MM.1S (cell line): ENCODE data around the gene RAPGEF2.
A peak's percentile ranks its signal among the peaks of the same experiment; 100 is the strongest.

Source experiments
- DNase-seq: peaks from one replicate; pipeline ENCODE4 v3.0.0-alpha.2; 2015
- H2AFZ ChIP-seq: fragments of 300-600 bp; sonication (generic); 2 replicates; pipeline ENCODE4 v1.6.0; 2016; ENCODE audit warnings: antibody characterized with exemption, low read length
- H3F3A ChIP-seq: fragments of 300-600 bp; sonication (generic); 2 replicates; pipeline ENCODE4 v1.6.1; 2016; ENCODE audit warnings: mild to moderate bottlenecking, antibody characterized with exemption, low read length, moderate library complexity, mixed read lengths; ENCODE audit not compliant: insufficient read depth
- H3K27ac ChIP-seq: fragments of 300-600 bp; sonication (generic); 2 replicates; pipeline ENCODE4 v1.5.1; 2016; ENCODE audit warnings: mild to moderate bottlenecking, low read length
- H3K27me3 ChIP-seq: fragments of 300-600 bp; sonication (generic); replicated peaks from 2 replicates; pipeline ENCODE4 v1.6.0; 2016; ENCODE audit warnings: low read length; ENCODE audit not compliant: insufficient read depth
- H3K36me3 ChIP-seq: fragments of 300-600 bp; sonication (generic); replicated peaks from 2 replicates; pipeline ENCODE4 v1.6.1; 2016; ENCODE audit warnings: mild to moderate bottlenecking, low read length, mixed read lengths; ENCODE audit not compliant: insufficient read depth
- H3K4me1 ChIP-seq: fragments of 300-600 bp; sonication (generic); 2 replicates; pipeline ENCODE4 v1.6.1; 2016; ENCODE audit warnings: low read length, mixed read lengths
- H3K4me2 ChIP-seq: fragments of 300-600 bp; sonication (generic); 2 replicates; pipeline ENCODE4 v1.6.0; 2016; ENCODE audit warnings: low read depth, low read length
- H3K4me3 ChIP-seq: fragments of 300-600 bp; sonication (generic); 2 replicates; pipeline ENCODE4 v1.5.1; 2016; ENCODE audit warnings: low read length, mixed read lengths
- H3K79me2 ChIP-seq: fragments of 300-600 bp; sonication (generic); 2 replicates; pipeline ENCODE4 v1.6.1; 2016; ENCODE audit warnings: mixed run types, low read length, mixed read lengths
- H3K9ac ChIP-seq: fragments of 300-600 bp; sonication (generic); 2 replicates; pipeline ENCODE4 v1.6.1; 2016; ENCODE audit warnings: low read length, mixed read lengths
- H3K9me2 ChIP-seq: fragments of 300-600 bp; sonication (generic); replicated peaks from 2 replicates; pipeline ENCODE4 v1.6.1; 2016; ENCODE audit warnings: mild to moderate bottlenecking, low read length, mixed read lengths; ENCODE audit not compliant: insufficient read depth
- H3K9me3 ChIP-seq: fragments of 300-600 bp; sonication (generic); replicated peaks from 2 replicates; pipeline ENCODE4 v1.6.1; 2016; ENCODE audit warnings: mild to moderate bottlenecking, low read length, mixed read lengths; ENCODE audit not compliant: insufficient read depth
- H4K20me1 ChIP-seq: fragments of 300-600 bp; sonication (generic); 2 replicates; pipeline ENCODE4 v1.6.1; 2016; ENCODE audit warnings: mild to moderate bottlenecking, low read length, moderate library complexity, mixed read lengths; ENCODE audit not compliant: insufficient read depth
- EZH2 ChIP-seq: fragments of 300-600 bp; sonication (generic); optimal IDR thresholded peaks from 2 replicates; pipeline ENCODE3; 2017; ENCODE audit warnings: low read depth, mild to moderate bottlenecking, antibody characterized with exemption, low read length, mixed read lengths
- EZH2phosphoT487 ChIP-seq: fragments of 300-600 bp; sonication (generic); IDR thresholded peaks from 2 replicates; pipeline ENCODE4 v1.6.1; 2018; ENCODE audit warnings: antibody characterized with exemption, low read length
- TF ChIP-seq, protein P1 (sequence below): fragments of 300-600 bp; sonication (generic); IDR thresholded peaks from 2 replicates; pipeline ENCODE4 v1.5.1; 2016; ENCODE audit warnings: antibody characterized with exemption, low read length, mixed read lengths

Gene RAPGEF2

DNA sequence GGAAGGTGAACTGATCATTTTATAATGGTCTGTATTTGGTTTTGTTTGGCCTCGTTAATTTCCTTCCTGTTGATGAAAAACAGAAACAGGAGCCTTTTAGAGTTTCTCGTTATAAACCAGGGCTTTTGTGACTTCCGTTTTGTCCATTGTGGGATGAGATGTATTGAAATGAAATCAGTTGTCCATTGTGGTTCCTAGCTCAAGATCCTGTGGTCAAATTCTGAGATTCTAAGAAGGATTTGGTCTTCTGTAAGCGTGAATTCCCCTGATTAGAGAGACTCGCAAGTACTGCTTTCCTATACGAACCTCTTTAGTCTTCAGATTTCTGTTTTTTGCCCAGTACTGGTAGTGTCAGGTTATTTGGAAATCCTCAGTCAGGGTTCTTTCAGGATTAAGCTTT lies 101.7 kb downstream of the RAPGEF2 start:
- peaks cover 13% of the 10 kb centered on the region for H3K4me1 ChIP-seq
- H3K27ac ChIP-seq, result no peak overlapping the region
- H3K9me2 ChIP-seq, result no peaks in the 10 kb centered on the region
- H3K79me2 ChIP-seq, result no peaks in the 10 kb centered on the region
- H3K4me2 ChIP-seq, result no peak overlapping the region
- no peak for DNase-seq
- peaks cover 10% of the 10 kb centered on the region; the same call in 1 of the 2 replicates for H3F3A ChIP-seq
- no peaks in the 10 kb centered on the region for H3K9me3 ChIP-seq
- no peak overlapping the region for H3K4me3 ChIP-seq
- peaks cover 7% of the 10 kb centered on the region; the same call in 1 of the 2 replicates for H3K27me3 ChIP-seq
- H3K9ac ChIP-seq, result no peak overlapping the region
- H3K36me3 ChIP-seq, result no peaks in the 10 kb centered on the region
- TF ChIP-seq, protein P1, sequence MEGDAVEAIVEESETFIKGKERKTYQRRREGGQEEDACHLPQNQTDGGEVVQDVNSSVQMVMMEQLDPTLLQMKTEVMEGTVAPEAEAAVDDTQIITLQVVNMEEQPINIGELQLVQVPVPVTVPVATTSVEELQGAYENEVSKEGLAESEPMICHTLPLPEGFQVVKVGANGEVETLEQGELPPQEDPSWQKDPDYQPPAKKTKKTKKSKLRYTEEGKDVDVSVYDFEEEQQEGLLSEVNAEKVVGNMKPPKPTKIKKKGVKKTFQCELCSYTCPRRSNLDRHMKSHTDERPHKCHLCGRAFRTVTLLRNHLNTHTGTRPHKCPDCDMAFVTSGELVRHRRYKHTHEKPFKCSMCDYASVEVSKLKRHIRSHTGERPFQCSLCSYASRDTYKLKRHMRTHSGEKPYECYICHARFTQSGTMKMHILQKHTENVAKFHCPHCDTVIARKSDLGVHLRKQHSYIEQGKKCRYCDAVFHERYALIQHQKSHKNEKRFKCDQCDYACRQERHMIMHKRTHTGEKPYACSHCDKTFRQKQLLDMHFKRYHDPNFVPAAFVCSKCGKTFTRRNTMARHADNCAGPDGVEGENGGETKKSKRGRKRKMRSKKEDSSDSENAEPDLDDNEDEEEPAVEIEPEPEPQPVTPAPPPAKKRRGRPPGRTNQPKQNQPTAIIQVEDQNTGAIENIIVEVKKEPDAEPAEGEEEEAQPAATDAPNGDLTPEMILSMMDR, result no peak
- TF ChIP-seq EZH2phosphoT487 (no peak), EZH2 (no peak)
- H2AFZ ChIP-seq, result no peak overlapping the region
- 0 out of 2 replicates have a peak, but pooled peaks cover 5% of the 10 kb centered on the region for H4K20me1 ChIP-seq

DNA sequence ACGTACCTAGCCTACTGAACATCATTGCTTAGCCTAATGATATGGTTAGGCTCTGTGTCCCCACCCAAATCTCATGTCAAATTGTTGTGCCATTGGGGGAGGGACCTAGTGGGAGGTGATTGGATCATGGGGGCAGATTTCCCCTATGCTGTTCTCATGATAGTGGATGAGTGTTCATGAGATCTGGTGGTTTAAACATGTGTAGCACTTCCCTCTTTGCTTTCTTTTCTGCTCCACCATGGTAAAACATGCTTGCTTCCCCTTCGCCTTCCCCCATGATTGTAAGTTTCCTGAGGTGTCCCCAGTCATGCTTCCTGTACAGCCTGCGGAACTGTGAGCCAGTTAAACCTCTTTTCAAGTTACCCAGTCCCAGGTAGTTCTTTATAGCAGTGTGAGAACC lies 102.6 kb downstream of the RAPGEF2 start:
- no peaks in the 10 kb centered on the region for H3K9me3 ChIP-seq
- H3K9me2 ChIP-seq, result no peaks in the 10 kb centered on the region
- H3K4me2 ChIP-seq, result no peak overlapping the region
- H3K79me2 ChIP-seq, result no peaks in the 10 kb centered on the region
- no peaks in the 10 kb centered on the region for H3K36me3 ChIP-seq
- peaks cover 13% of the 10 kb centered on the region for H3K4me1 ChIP-seq
- H3K9ac ChIP-seq, result no peak overlapping the region
- H3F3A ChIP-seq, result peaks cover 10% of the 10 kb centered on the region; the same call in 1 of the 2 replicates
- DNase-seq, result no peak
- no peak overlapping the region for H2AFZ ChIP-seq
- H3K27me3 ChIP-seq, result peaks cover 7% of the 10 kb centered on the region; the same call in 1 of the 2 replicates
- no peak overlapping the region for H3K4me3 ChIP-seq
- 0 out of 2 replicates have a peak, but pooled peaks cover 5% of the 10 kb centered on the region for H4K20me1 ChIP-seq
- H3K27ac ChIP-seq, result no peak overlapping the region
- TF ChIP-seq EZH2phosphoT487 (no peak), EZH2 (no peak)
- TF ChIP-seq, protein P1, result no peak

DNA sequence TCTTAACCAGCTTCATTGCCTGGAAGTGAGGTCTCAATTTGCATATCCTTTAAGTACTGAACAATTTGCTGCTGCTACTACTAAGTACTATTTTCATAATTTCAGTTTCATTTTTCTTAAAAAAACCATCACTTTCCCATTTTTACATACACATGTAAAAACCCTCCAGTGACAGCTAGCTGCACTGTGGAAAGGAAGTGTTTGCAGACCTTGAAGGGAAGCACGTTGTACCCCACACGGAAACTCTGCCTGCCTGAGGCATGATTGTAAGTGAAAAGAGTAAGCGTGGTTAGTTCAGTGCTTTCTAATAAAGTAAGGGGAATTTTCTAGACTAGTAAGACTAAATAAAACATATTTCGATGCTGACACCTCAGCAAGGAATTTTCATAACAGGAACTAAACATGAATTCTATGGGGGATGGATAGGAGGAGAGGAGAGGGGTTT lies 103.6 kb downstream of the RAPGEF2 start:
- no peaks in the 10 kb centered on the region for H3K79me2 ChIP-seq

More for the DNA sequence above, 103.6 kb downstream of the RAPGEF2 start:
- Histone ChIP-seq H3K27ac (peak overlapping the region; percentile 8; the same call in 1 of the 2 replicates), H3F3A (peaks cover 10% of the 10 kb centered on the region; the same call in 1 of the 2 replicates), H3K4me1 (peaks cover 13% of the 10 kb centered on the region), H3K27me3 (peaks cover 7% of the 10 kb centered on the region; the same call in 1 of the 2 replicates), H3K9me2 (no peaks in the 10 kb centered on the region), H3K4me3 (peak overlapping the region; percentile 7; the same call in 1 of the 2 replicates), H2AFZ (no peak overlapping the region), H3K36me3 (no peaks in the 10 kb centered on the region), H3K9ac (no peak overlapping the region), H3K4me2 (peak overlapping the region; percentile 44), H3K9me3 (no peaks in the 10 kb centered on the region), H4K20me1 (0 out of 2 replicates have a peak, but pooled peaks cover 5% of the 10 kb centered on the region)
- no peak for TF ChIP-seq EZH2phosphoT487
- TF ChIP-seq, protein P1, result no peak
- TF ChIP-seq EZH2, result no peak
- peak; percentile 81 for DNase-seq
